ENCODE results near the gene IGFN1. TPM values are rescaled to one million over a fixed set of nuclear protein-coding genes. Genes with fewer than 3 reads are reported as not detected.

Gene IGFN1
- total and polyA plus RNA-seq, 2 donors (not counting 3 experiments of a cell fraction or from before 2014, with no cell fraction given): not detected

DNA sequence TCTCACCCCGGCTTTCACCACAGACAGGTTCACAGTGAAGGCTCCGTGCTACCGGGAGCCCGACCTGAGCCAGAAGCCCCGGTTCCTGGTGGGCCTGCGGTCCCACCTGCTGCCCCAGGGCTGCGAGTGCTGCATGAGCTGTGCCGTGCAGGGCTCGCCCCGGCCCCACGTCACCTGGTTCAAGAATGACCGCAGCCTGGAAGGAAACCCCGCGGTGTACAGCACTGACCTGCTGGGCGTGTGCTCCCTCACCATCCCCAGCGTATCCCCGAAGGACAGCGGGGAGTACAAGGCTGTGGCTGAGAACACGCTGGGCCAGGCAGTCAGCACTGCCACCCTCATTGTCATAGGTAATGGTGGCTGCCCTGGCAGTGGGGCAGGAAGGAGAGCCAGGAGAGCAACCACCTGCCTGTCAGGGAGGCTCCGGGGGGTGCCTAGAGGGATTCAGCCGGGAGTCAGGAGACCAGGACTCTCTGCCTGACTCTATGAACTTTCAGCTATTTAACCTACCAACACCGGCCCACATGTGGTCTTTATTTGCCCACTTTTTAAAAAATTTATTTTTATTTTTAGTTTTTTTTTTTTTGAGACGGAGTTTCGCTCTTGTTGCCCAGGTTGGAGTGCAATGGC is 36.4 kb downstream of the IGFN1 start:
- BruUV-seq (replicated peaks): no TSS peak
- POLR2A ChIA-PET: no interaction called here
- H2AFZ ChIP-seq (ENCODE audit: low read depth, low read length): no peak overlapping the region
- no peak overlapping the region for H3K4me3 ChIP-seq (replicated peaks in 1 of 3; ENCODE audit: insufficient read depth in 1 of 3, low read depth in 1 of 3, low read length in 3 of 3)
- intact Hi-C loops (cut with micrococcal nuclease): no loop called here
- H3K4me2 ChIP-seq (ENCODE audit: insufficient read depth, low read length): no peak overlapping the region
- peaks cover 4% of the 10 kb centered on the region in 2 experiments for H3K27me3 ChIP-seq (ENCODE audit: control insufficient read depth in 2 of 2, insufficient read depth in 2 of 2, low read length in 2 of 2)
- no peaks in the 10 kb centered on the region for H3K79me2 ChIP-seq (ENCODE audit: control insufficient read depth, insufficient read depth, low read length)
- no peaks in the 10 kb centered on the region for H3K9me3 ChIP-seq (replicated peaks; ENCODE audit: control insufficient read depth, insufficient read depth, low read length)
- no peaks in the 10 kb centered on the region for H4K20me1 ChIP-seq (replicated peaks; ENCODE audit: control insufficient read depth, extremely low read depth, insufficient read depth, low read length)
- no peak overlapping the region for H3K27ac ChIP-seq (ENCODE audit: insufficient read depth, low read depth, low read length)
- TF ChIP-seq FOS (IDR thresholded peaks at IDR 0.05; ENCODE audit: borderline replicate concordance, insufficient read depth, low read length): no peak
- no peak for TF ChIP-seq GATA2 (IDR thresholded peaks at IDR 0.05; ENCODE audit: insufficient read depth, insufficient read length, low read depth, low read length)
- TF ChIP-seq, protein P1, sequence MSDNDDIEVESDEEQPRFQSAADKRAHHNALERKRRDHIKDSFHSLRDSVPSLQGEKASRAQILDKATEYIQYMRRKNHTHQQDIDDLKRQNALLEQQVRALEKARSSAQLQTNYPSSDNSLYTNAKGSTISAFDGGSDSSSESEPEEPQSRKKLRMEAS (IDR thresholded peaks at IDR 0.05; ENCODE audit: insufficient read depth, insufficient read length): no peak
- no peak for TF ChIP-seq POLR2AphosphoS5 (IDR thresholded peaks at IDR 0.05; ENCODE audit: insufficient read depth, low read depth, low read length)
- TF ChIP-seq JUN (IDR thresholded peaks at IDR 0.05; ENCODE audit: borderline replicate concordance, insufficient read depth, insufficient read length, low read depth): no peak
- TF ChIP-seq EZH2 (IDR thresholded peaks at IDR 0.05; ENCODE audit: borderline replicate concordance, low read depth, low read length, severe bottlenecking): no peak
- no peak for TF ChIP-seq MYC (IDR thresholded peaks at IDR 0.05; ENCODE audit: low read depth, low read length)
- TF ChIP-seq POLR2A (IDR thresholded peaks at IDR 0.05; ENCODE audit: low read depth, low read length): no peak
- TF ChIP-seq, protein P2, sequence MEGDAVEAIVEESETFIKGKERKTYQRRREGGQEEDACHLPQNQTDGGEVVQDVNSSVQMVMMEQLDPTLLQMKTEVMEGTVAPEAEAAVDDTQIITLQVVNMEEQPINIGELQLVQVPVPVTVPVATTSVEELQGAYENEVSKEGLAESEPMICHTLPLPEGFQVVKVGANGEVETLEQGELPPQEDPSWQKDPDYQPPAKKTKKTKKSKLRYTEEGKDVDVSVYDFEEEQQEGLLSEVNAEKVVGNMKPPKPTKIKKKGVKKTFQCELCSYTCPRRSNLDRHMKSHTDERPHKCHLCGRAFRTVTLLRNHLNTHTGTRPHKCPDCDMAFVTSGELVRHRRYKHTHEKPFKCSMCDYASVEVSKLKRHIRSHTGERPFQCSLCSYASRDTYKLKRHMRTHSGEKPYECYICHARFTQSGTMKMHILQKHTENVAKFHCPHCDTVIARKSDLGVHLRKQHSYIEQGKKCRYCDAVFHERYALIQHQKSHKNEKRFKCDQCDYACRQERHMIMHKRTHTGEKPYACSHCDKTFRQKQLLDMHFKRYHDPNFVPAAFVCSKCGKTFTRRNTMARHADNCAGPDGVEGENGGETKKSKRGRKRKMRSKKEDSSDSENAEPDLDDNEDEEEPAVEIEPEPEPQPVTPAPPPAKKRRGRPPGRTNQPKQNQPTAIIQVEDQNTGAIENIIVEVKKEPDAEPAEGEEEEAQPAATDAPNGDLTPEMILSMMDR (IDR thresholded peaks at IDR 0.05; ENCODE audit: extremely low read depth in 1 of 2, insufficient read depth in 1 of 2, low read depth in 1 of 2, low read length in 2 of 2): no peak
- H3K36me3 ChIP-seq (ENCODE audit: control insufficient read depth in 2 of 2, extremely low read depth in 1 of 2, insufficient read depth in 2 of 2, low read length in 2 of 2): no peaks in the 10 kb centered on the region
- no peaks in the 10 kb centered on the region for H3K9me1 ChIP-seq (replicated peaks; ENCODE audit: control insufficient read depth, extremely low read depth, insufficient read depth, low read length)
- no peaks in the 10 kb centered on the region for H3K4me1 ChIP-seq (ENCODE audit: control insufficient read depth, extremely low read depth, insufficient read depth, low read length)
- DNase-seq (ENCODE audit: low read depth, low spot score) (no peak), FAIRE-seq (no peak)
- H3K9ac ChIP-seq (replicated peaks; ENCODE audit: extremely low read depth, insufficient read depth, low read length): no peak overlapping the region
- CTCF ChIA-PET: interaction anchor here (0.9 to 1.3 kb wide), 3 partner anchors 14 to 121 kb away, joined by 3 read pairs; no protein-coding TSS in a partner anchor
- dilution Hi-C loops (cut with MboI; ENCODE audit: extremely low pct_ligation_motif_present, low sequenced_read_pairs): no loop called here

All from endothelial cell of umbilical vein (primary cell).